Measurements from ENCODE around the gene TBC1D21.
"Not testable (repeated sequence)": the region's sequence is repeated elsewhere in the genome, so short reads cannot be mapped to it uniquely, and the experiment has no call there.

Gene TBC1D21

DNA sequence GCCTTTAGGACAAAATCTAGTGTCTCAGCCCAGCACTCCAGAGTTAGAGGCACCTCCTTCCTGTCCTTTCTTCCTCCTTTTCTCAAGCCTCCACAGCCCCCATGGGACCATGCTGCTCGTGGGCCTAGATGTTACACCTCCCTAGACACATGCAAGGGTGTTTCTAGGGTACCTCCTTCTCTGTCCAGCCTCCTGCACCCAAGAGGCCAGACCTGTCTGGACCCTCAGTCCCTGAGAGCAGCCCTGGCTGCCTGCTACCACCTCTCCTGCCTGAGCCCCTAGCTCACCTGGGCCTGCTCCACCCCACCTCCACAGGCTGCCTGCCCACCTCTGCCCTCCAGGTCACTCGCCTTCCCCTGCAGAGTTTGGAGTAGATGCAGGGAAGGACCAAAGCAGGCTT, 58.1 kb downstream of the TBC1D21 start:
- DNase-seq = no peak

DNA sequence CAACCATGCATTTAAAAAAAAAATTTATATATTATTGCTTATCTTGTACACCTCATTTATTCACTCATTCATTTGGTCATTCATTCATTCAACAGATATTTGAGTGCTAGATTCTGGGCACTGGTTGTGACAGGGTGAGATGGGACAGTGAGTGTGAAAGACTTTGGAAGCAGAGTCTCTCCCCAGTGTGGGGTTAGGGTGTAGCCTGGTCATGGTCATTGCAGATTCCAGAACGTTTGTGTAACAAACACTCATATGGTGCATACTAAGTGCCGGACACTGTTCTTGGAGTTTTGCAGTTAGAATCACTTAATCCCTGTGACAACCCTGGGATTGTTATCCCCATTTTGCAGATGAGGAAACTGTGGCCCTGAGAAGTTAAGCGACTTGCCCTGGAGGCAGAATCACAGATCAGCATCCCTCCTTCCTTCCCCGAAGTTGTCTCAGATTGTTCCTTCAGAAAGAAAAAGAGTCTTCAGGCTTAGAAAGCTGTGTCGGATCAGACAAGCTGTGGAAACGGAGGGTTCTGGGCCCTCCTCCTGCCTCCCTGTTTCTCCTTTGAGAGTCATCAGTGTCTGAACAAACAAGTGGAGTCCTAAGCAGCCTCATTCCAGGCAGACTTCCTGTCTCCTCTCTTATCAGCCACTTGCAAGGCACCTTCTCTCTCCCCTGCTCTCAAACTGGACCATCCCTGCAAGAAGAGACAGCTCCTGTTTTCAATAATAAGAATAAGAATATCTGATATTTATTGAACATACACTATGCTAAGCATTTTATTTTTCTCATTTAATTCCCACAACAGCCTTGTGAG, 59.2 kb downstream of the TBC1D21 start:
- DNase-seq = peak; percentile 49

DNA sequence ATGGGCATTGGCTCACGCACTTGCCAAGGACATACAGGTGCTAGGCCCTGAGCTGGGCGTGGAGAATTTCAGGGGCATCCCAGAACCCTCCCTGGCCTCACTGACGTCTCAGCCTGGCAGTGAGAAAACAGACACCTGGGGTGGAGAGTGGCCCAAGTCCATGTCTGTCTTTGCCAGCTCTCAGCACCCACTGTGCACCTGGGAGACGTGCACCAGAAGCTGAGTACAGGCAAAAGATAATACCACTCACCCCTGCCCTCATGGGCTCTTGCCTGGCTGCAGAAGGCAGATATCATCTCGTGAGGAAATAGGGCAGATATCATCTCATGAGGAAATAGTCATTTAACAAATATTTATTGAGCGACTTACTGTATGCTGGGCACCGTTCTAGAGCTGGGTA, 60.9 kb downstream of the TBC1D21 start:
- DNase-seq = no peak

DNA sequence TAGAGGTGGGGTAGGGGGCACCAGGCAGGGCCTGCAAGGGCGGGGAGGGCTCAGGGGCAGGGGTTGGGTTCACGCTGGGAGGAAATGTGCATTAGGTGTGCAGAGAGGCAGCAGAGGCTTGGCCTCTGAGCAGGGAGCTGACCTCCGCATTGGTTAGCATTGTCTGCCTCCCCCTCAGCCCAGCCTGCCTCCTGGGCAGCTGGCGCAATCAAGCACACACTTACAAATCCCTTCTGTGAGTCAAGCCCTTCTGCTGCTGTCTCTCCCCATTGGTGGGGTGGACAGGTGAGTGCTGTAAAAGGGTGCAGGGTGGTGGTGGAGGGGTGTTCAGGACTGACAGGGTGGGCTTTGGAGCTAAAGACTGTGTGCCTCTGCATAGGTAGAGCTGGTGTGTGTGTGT, 62.2 kb downstream of the TBC1D21 start:
- peak; percentile 92 for DNase-seq

DNA sequence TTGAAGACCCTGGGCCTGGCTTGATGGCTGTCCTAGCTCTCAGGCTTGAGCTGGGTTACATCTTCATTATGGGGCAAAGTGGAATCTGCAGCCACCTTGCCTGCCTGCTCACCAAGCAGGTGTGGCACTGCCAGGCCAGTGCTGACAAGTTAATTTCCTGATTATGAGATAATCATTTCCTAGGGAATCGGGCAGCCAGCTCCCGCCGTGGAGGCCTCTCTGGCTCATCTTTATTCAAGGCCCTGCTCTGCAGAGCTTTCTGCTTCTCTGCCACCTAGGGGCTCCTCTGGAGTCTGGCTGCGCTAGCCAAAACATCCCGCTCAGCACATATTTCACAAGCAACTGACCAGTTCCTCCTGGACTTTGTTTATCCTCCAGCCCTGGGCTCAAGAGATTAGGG, 62.8 kb downstream of the TBC1D21 start:
- peak; percentile 69 for DNase-seq

DNA sequence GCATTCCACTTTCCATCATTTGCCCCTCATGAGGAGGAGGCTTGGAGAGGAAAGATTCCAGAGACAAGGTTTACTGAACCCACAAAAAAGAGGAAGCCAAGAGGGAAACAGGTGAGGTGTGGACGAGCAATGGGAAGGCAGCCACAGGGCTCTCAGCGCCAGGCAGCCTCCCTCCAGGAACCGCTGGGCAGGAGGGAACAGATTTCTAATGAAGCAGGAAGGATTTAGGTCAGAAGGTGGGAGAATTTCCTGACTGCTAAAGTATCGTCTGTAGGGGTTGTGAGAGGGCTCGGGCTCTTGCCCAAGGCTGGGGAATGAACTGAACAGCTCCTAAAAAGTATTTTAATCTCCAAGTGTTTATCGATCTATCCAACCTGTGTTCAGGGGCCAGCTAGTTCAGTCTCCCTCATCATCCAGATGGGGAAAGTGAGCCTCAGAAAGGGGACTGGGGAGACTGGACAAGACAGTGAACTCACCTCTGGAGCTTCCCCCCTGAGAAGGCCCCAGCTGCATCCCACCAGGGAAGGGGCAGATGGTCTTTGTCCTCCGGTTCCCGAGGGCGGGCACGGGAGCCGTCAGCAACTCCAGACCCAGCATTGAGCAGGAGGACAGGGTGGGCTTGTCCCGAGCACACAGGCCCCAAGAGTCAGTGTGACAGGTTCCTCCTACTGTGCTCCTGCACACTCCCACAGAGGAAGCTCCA, 63.4 kb downstream of the TBC1D21 start:
- no peak for DNase-seq

DNA sequence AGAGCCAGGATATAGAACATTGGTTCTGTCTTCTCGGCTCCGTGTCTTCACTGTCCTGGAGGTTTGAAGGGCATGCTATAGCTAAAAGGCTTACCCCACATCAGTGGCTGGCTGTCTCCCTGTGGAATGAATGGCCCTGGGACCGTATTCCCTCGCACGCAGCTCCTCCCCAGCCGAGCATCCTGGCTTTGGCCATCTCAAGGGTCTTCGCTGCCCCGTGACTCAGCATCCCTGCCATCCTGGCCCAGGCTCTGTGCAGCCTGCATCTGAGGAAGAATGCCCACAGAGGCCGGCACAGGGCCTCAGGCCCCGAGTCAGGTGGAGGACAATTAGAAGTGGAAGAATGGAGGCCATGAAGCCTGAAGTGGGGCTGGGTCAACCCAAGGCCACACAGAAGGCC, 63.9 kb downstream of the TBC1D21 start:
- no peak for DNase-seq

DNA sequence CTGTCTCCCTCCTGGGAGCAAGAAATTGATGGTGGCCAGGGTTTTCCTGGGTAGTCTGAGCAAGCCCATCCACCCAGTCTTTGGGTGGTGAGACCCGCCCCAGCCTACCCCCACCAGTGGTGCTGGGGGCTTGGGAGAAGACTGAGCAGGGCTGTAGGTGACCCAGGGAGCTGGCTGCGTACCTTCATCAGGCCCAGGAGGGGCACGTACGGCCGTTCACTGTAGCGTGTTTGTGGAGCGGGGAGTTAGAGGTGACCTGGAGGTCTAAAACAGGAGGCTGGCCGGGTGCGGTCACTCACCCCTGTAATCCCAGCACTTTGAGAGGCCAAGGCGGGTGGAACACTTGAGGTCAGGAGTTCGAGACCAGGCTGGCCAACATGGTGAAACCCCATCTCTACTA, 64.4 kb downstream of the TBC1D21 start:
- DNase-seq = no peak

DNA sequence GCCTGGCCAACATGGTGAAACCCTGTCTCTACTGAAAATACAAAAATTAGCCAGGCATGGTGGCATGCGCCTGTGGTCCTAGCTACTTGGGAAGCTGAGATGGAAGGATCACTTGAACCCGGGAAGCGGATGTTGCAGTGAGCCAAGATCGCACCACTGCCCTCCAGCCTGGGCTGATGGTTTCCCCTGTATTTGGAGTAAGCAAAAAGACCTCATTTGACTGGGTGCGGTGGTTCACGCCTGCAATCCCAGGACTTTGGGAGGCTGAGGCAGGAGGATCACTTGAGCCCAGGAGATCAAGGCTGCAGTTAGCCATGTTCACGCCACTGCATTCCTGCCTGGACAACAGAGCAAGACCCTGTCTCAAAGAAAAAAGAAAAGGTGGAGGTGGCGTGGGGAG, 65.2 kb downstream of the TBC1D21 start:
- DNase-seq = not testable (repeated sequence)

All from NCI-H226 (cell line).